Measurements from ENCODE around the gene ICAM2. TPM values are rescaled to one million over a fixed set of nuclear protein-coding genes. Genes with fewer than 3 reads are reported as not detected.
A peak's percentile ranks its signal among the peaks of the same experiment; 100 is the strongest.

ICAM2 gene
- total and polyA plus RNA-seq, 2 donors (not counting 3 experiments of a cell fraction or from before 2014, with no cell fraction given): 586 to 2,377 TPM

GRCh38 chr17:64025732-64026294 is 5.4 kb upstream of the ICAM2 start:
- H2AFZ ChIP-seq (ENCODE audit: low read depth, low read length): peak overlapping the region; percentile 67
- peaks cover 29% of the 10 kb centered on the region for H3K4me1 ChIP-seq (ENCODE audit: control insufficient read depth, extremely low read depth, insufficient read depth, low read length)
- ChIA-PET POLR2A (interaction anchor here (1.0 to 1.5 kb wide), 3 partner anchors 21 to 25 kb away, joined by 3 to 5 read pairs (median 3); no protein-coding TSS in a partner anchor), CTCF (interaction anchor here (0.6 to 15.1 kb wide), 40 partner anchors 9 to 265 kb away, joined by 3 to 802 read pairs (median 6); partner anchors contain the start of genes CSHL1, ERN1, GH1 and PRR29)
- BruUV-seq (replicated peaks): no TSS peak
- H3K79me2 ChIP-seq (ENCODE audit: control insufficient read depth, insufficient read depth, low read length): peaks cover 1% of the 10 kb centered on the region
- FAIRE-seq (peak; percentile 67), DNase-seq (ENCODE audit: low read depth, low spot score) (peak; percentile 82)
- H3K9me3 ChIP-seq (replicated peaks; ENCODE audit: control insufficient read depth, insufficient read depth, low read length): no peaks in the 10 kb centered on the region
- no peaks in the 10 kb centered on the region for H3K9me1 ChIP-seq (replicated peaks; ENCODE audit: control insufficient read depth, extremely low read depth, insufficient read depth, low read length)
- H3K36me3 ChIP-seq (ENCODE audit: control insufficient read depth in 2 of 2, extremely low read depth in 1 of 2, insufficient read depth in 2 of 2, low read length in 2 of 2): no peaks in the 10 kb centered on the region
- no peaks in the 10 kb centered on the region for H3K27me3 ChIP-seq (ENCODE audit: control insufficient read depth in 2 of 2, insufficient read depth in 2 of 2, low read length in 2 of 2)
- intact Hi-C loops (cut with micrococcal nuclease): loop anchor here (1.0 kb wide), 3 partner anchors 20 to 107 kb away; partner anchors contain the start of gene PRR29
- dilution Hi-C loops (cut with MboI; ENCODE audit: extremely low pct_ligation_motif_present, low sequenced_read_pairs): loop anchor here (25.0 kb wide), 1 partner anchor 111 kb away; the partner anchor contains the start of gene ERN1
- H3K9ac ChIP-seq (replicated peaks; ENCODE audit: extremely low read depth, insufficient read depth, low read length): no peak overlapping the region
- TF ChIP-seq FOS (IDR thresholded peaks at IDR 0.05; ENCODE audit: borderline replicate concordance, insufficient read depth, low read length): no peak
- no peak for TF ChIP-seq GATA2 (IDR thresholded peaks at IDR 0.05; ENCODE audit: insufficient read depth, insufficient read length, low read depth, low read length)
- peak; percentile 24 for TF ChIP-seq POLR2AphosphoS5 (IDR thresholded peaks at IDR 0.05; ENCODE audit: insufficient read depth, low read depth, low read length)
- TF ChIP-seq CTCF (IDR thresholded peaks at IDR 0.05; ENCODE audit: extremely low read depth in 1 of 2, insufficient read depth in 1 of 2, low read depth in 1 of 2, low read length in 2 of 2): peak; percentile 98
- H4K20me1 ChIP-seq (replicated peaks; ENCODE audit: control insufficient read depth, extremely low read depth, insufficient read depth, low read length): no peaks in the 10 kb centered on the region
- H3K4me3 ChIP-seq (replicated peaks in 1 of 3; ENCODE audit: insufficient read depth in 1 of 3, low read depth in 1 of 3, low read length in 3 of 3): no peak overlapping the region
- H3K27ac ChIP-seq (ENCODE audit: insufficient read depth, low read depth, low read length): peak overlapping the region; percentile 43
- peak overlapping the region; percentile 53 for H3K4me2 ChIP-seq (ENCODE audit: insufficient read depth, low read length)
